GM19043 (cell line): ENCODE results near the gene RGL4.
"Not testable (repeated sequence)": the region's sequence is repeated elsewhere in the genome, so short reads cannot be mapped to it uniquely, and the experiment has no call there.

Experiments
- ATAC-seq: cut with Tn5 transposase; IDR thresholded peaks from one replicate; pipeline ENCODE4 v1.9.1; 2021; ENCODE audit warnings: low read depth; ENCODE audit not compliant: unreplicated experiment

Gene RGL4

GRCh38 chr22:23728108-23728507 lies 37.3 kb downstream of the RGL4 start:
- not testable (repeated sequence) for ATAC-seq

- no peak for ATAC-seq
Observed at GRCh38 chr22:23737696-23738095, 46.9 kb downstream of the RGL4 start.

GRCh38 chr22:23742505-23743264 lies 51.9 kb downstream of the RGL4 start:
- ATAC-seq, result no peak

GRCh38 chr22:23743303-23743705 lies 52.5 kb downstream of the RGL4 start:
- no peak for ATAC-seq

DNA sequence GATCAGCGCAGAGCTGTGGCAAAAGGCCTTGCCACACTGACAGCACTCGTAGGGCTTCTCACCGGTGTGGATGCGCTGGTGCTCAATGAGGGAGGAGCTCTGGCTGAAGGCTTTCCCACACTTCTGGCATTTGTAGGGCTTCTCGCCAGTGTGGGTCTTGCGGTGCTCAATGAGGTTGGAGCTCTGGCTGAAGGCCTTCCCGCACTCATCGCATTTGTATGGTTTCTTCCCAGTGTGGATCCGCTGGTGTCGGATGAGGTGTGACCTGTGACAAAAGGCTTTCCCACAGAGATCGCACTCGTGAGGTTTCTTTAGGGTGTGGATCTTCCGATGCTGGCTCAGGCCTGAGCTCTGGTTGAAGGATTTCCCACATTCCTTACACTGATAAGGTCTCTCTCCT lies 53.2 kb downstream of the RGL4 start:
- ATAC-seq, result no peak

GRCh38 chr22:23744485-23744884 lies 53.7 kb downstream of the RGL4 start:
- ATAC-seq, result no peak

GRCh38 chr22:23745791-23746190 lies 55.0 kb downstream of the RGL4 start:
- no peak for ATAC-seq
